Activated T-helper 1 cell treated with Interleukin-2 at 50 U/mL for 16 hours (primary cell): ENCODE results near the gene CUL2.
"Not testable (repeated sequence)": the region's sequence is repeated elsewhere in the genome, so short reads cannot be mapped to it uniquely, and the experiment has no call there.

Experiments
- DNase-seq: peaks from one replicate; pipeline ENCODE4 v3.0.0-alpha.2; 2020; ENCODE audit warnings: low read depth

CUL2 gene

GRCh38 chr10:34978080-34978479 lies 112.1 kb downstream of the CUL2 start:
- no peak for DNase-seq

- not testable (repeated sequence) for DNase-seq
Measured at GRCh38 chr10:34976380-34976910, 113.7 kb downstream of the CUL2 start.

- not testable (repeated sequence) for DNase-seq
Measured at GRCh38 chr10:34974364-34975065, 115.6 kb downstream of the CUL2 start.

DNA sequence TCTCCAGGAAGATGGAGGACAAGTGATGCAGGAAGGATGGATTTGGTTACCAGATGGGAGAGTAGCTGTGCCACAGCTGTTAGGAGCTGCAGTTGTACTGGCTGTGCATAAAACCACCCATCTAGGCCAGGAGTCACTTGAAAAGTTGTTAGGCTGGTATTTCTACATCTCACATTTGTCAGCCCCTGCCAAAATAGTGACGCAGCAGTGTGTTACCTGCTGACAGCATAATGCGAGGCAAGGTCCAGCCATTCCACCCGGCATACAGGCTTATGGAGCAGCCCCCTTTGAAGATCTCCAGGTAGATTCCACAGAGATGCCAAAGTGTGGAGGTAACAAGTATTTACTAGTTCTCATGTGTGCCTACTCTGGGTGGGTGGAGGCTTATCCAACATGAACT lies 116.4 kb downstream of the CUL2 start:
- DNase-seq: not testable (repeated sequence)

DNA sequence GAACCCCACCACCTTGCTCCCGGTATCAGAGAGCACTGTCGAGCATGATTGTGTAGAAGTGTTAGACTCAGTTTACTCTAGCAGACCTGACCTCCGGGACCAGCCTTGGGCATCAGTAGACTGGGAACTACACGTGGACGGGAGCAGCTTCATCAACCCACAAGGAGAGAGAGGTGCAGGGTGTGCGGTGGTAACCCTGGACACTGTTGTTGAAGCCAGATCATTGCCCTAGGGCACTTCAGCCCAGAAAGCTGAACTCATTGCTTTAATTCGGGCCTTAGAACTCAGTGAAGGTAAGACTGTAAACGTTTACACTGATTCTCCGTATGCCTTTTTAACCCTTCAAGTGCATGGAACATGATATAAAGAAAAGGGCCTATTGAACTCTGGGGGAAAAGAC lies 117.0 kb downstream of the CUL2 start:
- DNase-seq: not testable (repeated sequence)

DNA sequence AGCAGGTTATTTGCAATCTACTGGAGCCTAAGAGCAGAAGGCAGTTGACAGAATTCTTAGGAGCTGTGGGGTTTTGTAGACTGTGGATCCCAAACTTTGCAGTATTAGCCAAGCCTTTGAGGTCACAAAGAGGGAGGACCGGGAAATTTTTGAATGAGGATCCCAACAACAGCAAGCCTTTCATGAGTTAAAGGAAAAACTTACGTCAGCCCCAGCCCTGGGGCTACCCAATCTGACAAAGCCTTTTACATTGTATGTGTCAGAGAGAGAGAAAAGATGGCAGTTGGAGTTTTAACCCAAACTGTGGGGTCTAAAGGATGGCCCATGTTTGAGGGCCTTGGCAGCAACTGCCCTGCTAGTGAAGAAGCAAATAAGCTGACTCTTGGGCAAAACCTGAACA lies 117.5 kb downstream of the CUL2 start:
- DNase-seq: not testable (repeated sequence)

GRCh38 chr10:34971606-34972334 lies 118.4 kb downstream of the CUL2 start:
- not testable (repeated sequence) for DNase-seq

DNA sequence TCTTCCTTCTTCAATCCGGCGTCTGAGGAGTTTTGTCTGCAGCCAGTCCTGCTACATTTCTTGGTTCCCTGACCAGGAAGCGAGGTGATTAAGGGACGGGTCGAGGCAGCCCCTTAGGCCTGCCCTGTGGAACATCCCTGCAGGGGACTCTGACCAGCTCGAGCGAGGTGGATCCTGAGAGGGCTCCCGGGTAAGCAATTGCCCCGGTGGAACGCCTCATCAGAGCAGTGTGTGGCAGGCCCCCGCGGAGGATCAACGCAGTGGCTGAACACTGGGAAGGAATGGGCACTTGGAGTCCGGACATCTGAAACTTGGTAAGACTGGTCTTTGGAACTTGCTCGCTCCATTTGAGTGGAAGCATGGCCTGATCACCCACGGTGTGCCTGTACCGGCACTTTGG lies 121.0 kb downstream of the CUL2 start:
- DNase-seq: no peak

GRCh38 chr10:34967335-34967880 lies 122.7 kb downstream of the CUL2 start:
- no peak for DNase-seq

- DNase-seq: no peak
Measured at GRCh38 chr10:34966451-34966850, 123.7 kb downstream of the CUL2 start.

GRCh38 chr10:34966040-34966439 lies 124.1 kb downstream of the CUL2 start:
- no peak for DNase-seq

GRCh38 chr10:34964166-34964800 lies 125.9 kb downstream of the CUL2 start:
- DNase-seq: no peak

DNA sequence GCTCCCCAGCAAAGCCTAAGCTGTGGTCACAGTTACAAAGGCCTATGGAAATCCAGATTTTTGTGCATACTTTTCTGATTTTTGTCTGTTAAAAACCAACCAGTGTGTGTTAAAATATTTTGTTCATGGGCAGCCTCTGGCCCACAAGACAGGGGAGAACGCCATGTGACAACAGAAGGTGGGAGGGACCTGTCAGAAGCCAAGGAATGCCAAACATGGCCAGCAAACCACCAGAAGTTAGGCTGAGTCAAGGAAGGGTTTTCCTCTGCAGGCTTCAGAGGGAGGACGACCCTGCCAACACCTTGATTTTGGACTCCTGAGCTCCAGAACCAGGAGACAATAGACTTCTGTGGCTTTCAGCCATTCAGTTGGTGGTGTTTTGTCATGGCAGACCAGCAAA lies 127.3 kb downstream of the CUL2 start:
- DNase-seq: no peak

GRCh38 chr10:34960983-34961382 lies 129.2 kb downstream of the CUL2 start:
- no peak for DNase-seq

DNA sequence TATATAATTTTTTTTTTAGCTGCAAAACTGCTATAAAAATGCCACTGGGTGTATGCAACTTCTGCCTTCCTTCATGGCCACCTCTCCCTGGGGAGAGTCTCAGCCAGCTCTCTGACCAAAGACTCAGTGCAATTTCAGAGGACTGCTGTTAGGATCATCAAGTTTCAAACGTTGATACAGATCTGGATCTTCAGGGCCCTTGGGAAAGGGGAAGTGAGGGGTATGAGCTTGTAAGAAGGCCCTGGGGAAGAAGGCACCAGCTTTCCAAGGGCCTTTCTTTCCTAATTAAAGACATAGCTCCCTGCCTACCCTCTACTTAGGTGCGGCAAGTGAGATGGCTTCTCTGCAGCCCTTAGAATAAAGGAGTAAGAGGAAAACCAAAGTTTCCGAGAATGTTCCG lies 130.4 kb downstream of the CUL2 start:
- no peak for DNase-seq

GRCh38 chr10:34959321-34959720 lies 130.8 kb downstream of the CUL2 start:
- DNase-seq: no peak
